Liver (tissue), 9 donors: ENCODE measurements around the gene TANC1. TPM values are rescaled to one million over a fixed set of nuclear protein-coding genes. Genes with fewer than 3 reads are reported as not detected.
A peak's percentile ranks its signal among the peaks of the same experiment; 100 is the strongest.

Experiments used
- DNase-seq: peaks from one replicate; pipeline ENCODE4 v3.0.0-alpha.2; 2017; ENCODE audit warnings: low spot score
- H3K27ac ChIP-seq, 2 donors: one replicate each; pipeline ENCODE4 v1.7.0; 2013; ENCODE audit warnings: inconsistent platforms in 2 of 2, low read length in 2 of 2, control low read depth in 1 of 2, low read depth in 1 of 2, mild to moderate bottlenecking in 1 of 2
- H3K27me3 ChIP-seq, 4 donors: one replicate each; pipeline versions ENCODE4 v1.6.1 to v1.7.0; 2013; ENCODE audit warnings: low read length in 3 of 4, inconsistent platforms in 1 of 4, mild to moderate bottlenecking in 1 of 4, moderate library complexity in 1 of 4; ENCODE audit not compliant: control insufficient read depth in 4 of 4, insufficient read depth in 4 of 4
- H3K36me3 ChIP-seq, 4 donors: one replicate each; pipeline versions ENCODE4 v1.6.1 to v1.7.0; 2013; ENCODE audit warnings: low read length in 3 of 4, mild to moderate bottlenecking in 3 of 4, low read depth in 1 of 4, moderate library complexity in 1 of 4; ENCODE audit not compliant: control insufficient read depth in 4 of 4, insufficient read depth in 3 of 4
- H3K4me1 ChIP-seq, 4 donors: one replicate each; pipeline versions ENCODE4 v1.6.1 to v1.7.0; 2013; ENCODE audit warnings: low read length in 3 of 4, mild to moderate bottlenecking in 3 of 4, moderate library complexity in 1 of 4; ENCODE audit not compliant: control insufficient read depth in 4 of 4, insufficient read depth in 4 of 4
- H3K4me3 ChIP-seq, 3 donors: one replicate each; pipeline versions ENCODE4 v1.6.1 to v1.7.0; 2013; ENCODE audit warnings: low read length in 3 of 3, control low read depth in 1 of 3, low read depth in 1 of 3, mild to moderate bottlenecking in 1 of 3
- H3K9ac ChIP-seq, 2 donors: one replicate each; pipeline ENCODE4 v1.7.0; 2013; ENCODE audit warnings: low read length in 2 of 2, mild to moderate bottlenecking in 2 of 2, moderate library complexity in 2 of 2, control low read depth in 1 of 2, low read depth in 1 of 2
- H3K9me3 ChIP-seq, 4 donors: one replicate each; pipeline versions ENCODE4 v1.6.1 to v1.7.0; 2013; ENCODE audit warnings: low read length in 3 of 4; ENCODE audit not compliant: control insufficient read depth in 4 of 4
- EGR1 ChIP-seq, 2 donors: IDR thresholded peaks; 2 replicates each; pipeline ENCODE4 v1.6.1; 2016 to 2018; ENCODE audit warnings: antibody characterized with exemption in 2 of 2, low read depth in 2 of 2
- FOXA2 ChIP-seq: IDR thresholded peaks from 2 replicates; pipeline ENCODE4 v1.6.1; 2016; ENCODE audit warnings: antibody characterized with exemption
- GABPA ChIP-seq, 2 donors: IDR thresholded peaks in 1 of 2; conservative IDR thresholded peaks in 1 of 2; 2 replicates each; pipeline ENCODE4 v1.6.1; 2016; ENCODE audit warnings: antibody characterized with exemption in 2 of 2, mild to moderate bottlenecking in 1 of 2, moderate library complexity in 1 of 2
- HNF4A ChIP-seq, 2 donors: conservative IDR thresholded peaks; 2 replicates each; pipeline ENCODE4 v1.6.1; 2016; ENCODE audit warnings: antibody characterized with exemption in 2 of 2, mild to moderate bottlenecking in 2 of 2
- HNF4G ChIP-seq: IDR thresholded peaks from 2 replicates; pipeline ENCODE4 v1.6.1; 2016; ENCODE audit warnings: antibody characterized with exemption
- JUND ChIP-seq, 2 donors: IDR thresholded peaks; 2 replicates each; pipeline ENCODE4 v1.6.1; 2016; ENCODE audit warnings: antibody characterized with exemption in 2 of 2
- RXRA ChIP-seq, 2 donors: IDR thresholded peaks; 2 replicates each; pipeline ENCODE4 v1.6.1; 2017 to 2018; ENCODE audit warnings: antibody characterized with exemption in 2 of 2, mild to moderate bottlenecking in 1 of 2
- TAF1 ChIP-seq: conservative IDR thresholded peaks from 2 replicates; pipeline ENCODE4 v1.6.1; 2016; ENCODE audit warnings: antibody characterized with exemption, mild to moderate bottlenecking
- YY1 ChIP-seq: IDR thresholded peaks from 2 replicates; pipeline ENCODE4 v1.6.1; 2016; ENCODE audit warnings: antibody characterized with exemption, mild to moderate bottlenecking
- WGBS: extraction: QIAGEN DNeasy Blood & Tissue Kit; methylation state at CpG from one replicate; pipeline ENCODE4 v1.1.7; 2013; 5-methylcytosine and 5-hydroxymethylcytosine counted together
- polyA plus RNA-seq, 2 donors: library from polyadenylated mRNA; stranded (reverse) in 1 of 2; unstranded in 1 of 2; fragments of 200-250 nt in 1 of 2; fragments of >200 nt in 1 of 2; fragmentation: Nextera tagmentation in 1 of 2; extraction: Ambion mirVana in 1 of 2; gene quantifications; one replicate each; pipeline versions ENCODE4 v1.2.1 to v1.2.3, GENCODE V29; 2013 to 2015
- total RNA-seq, 2 donors: library from RNA; depleted of rRNA; stranded (reverse); fragments of >200 nt; gene quantifications; one replicate each; pipeline ENCODE4 v1.2.3, GENCODE V29; 2014
- TF ChIP-seq, protein P1 (sequence below): IDR thresholded peaks from 2 replicates; pipeline ENCODE4 v1.6.1; 2016; ENCODE audit warnings: antibody characterized with exemption
- TF ChIP-seq, protein P2 (sequence below): IDR thresholded peaks from 2 replicates; pipeline ENCODE4 v1.6.1; 2016; ENCODE audit warnings: antibody characterized with exemption, mild to moderate bottlenecking
- TF ChIP-seq, protein P3 (sequence below): IDR thresholded peaks from 2 replicates; pipeline ENCODE4 v1.6.1; 2016; ENCODE audit warnings: antibody characterized with exemption
- donor health status: healthy.
- donor health status: healthy.
- donor health status: healthy.
- donor health status: healthy.
- donor health status: healthy.

Gene TANC1
- total and polyA plus RNA-seq, 4 donors = 3.7 to 17.7 (median 5.2) TPM

DNA sequence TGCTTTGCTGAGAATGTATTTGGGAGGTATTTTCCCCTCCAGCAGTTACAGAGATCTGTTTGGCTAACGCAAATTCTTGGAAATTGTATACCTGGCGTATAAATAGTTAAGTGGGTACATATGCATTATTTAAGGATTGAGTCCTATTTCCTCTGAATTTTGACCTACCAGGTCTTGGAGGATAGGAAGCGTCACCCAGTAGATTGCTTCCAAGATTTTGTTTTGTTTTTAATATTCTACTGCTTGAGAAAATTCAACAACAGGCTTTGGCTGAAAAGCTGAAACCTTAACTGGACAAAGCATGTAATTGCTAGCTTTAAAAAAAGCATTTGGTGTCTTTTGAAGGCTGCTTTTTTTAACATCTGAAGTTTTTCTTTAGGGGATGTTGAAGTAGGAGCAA is 168.0 kb downstream of the TANC1 start:
- 89% methylated on average over 3 of the region's 3 CpGs for WGBS

DNA sequence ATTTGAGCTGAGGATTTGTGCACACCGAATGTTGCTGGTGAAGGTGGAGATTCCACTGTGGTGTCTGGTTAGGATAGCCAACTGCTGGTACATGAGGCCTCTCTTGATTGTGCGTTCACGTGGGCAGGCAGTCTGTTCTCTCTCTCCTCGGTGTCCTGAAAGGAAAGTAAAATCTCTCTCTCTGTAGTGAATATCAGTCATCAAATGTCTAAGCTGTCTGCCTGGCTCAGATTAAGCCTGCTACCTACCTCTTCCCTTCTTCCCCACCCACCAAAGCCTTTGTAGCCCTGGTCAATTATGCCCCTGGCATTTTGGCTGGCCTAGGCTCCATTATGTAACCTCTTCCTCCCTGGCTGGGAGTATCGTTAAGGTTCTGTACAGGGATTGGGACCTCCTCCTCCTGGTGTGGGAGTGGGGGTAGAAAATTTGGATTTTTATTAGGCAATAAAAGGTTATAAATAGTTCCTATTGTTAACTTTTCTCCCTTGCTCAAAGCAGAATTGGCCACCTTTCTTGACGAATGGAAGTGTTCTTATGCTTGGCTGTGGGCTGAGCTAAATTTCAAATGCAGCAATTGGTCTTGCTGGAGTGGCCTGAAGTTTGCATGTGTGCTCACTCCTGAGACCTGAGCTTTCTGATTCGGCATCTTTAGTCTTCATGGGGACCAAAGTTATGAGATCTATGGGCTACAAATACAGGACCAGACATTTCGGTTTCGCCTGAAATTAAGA is 169.2 kb downstream of the TANC1 start:
- no peaks in the 10 kb centered on the region for H3K36me3 ChIP-seq
- peaks cover 0 to 8% (median 5%) of the 10 kb centered on the region in 4 donors for H3K4me1 ChIP-seq
- no peak overlapping the region for H3K4me3 ChIP-seq
- WGBS = 82% methylated on average over 9 of the region's 9 CpGs
- TF ChIP-seq HNF4G (no peak), JUND (IDR thresholded peaks at IDR 0.05) (no peak), EGR1 (IDR thresholded peaks at IDR 0.05; ENCODE audit: low read depth in 2 of 2) (no peak)
- DNase-seq = no peak
- H3K9me3 ChIP-seq = no peaks in the 10 kb centered on the region
- H3K27ac ChIP-seq = no peak overlapping the region
- H3K9ac ChIP-seq = no peak overlapping the region
- H3K27me3 ChIP-seq = no peaks in the 10 kb centered on the region

More for the DNA sequence above, 168.0 kb downstream of the TANC1 start:
- Histone ChIP-seq H3K9me3 (no peaks in the 10 kb centered on the region), H3K36me3 (no peaks in the 10 kb centered on the region), H3K9ac (no peak overlapping the region), H3K27ac (peak overlapping the region; percentile 27 to 28), H3K4me1 (peaks cover 0 to 11% (median 5%) of the 10 kb centered on the region in 4 donors), H3K4me3 (no peak overlapping the region), H3K27me3 (no peaks in the 10 kb centered on the region)
- TF ChIP-seq FOXA2 (no peak), HNF4G (no peak)
- no peak for DNase-seq

DNA sequence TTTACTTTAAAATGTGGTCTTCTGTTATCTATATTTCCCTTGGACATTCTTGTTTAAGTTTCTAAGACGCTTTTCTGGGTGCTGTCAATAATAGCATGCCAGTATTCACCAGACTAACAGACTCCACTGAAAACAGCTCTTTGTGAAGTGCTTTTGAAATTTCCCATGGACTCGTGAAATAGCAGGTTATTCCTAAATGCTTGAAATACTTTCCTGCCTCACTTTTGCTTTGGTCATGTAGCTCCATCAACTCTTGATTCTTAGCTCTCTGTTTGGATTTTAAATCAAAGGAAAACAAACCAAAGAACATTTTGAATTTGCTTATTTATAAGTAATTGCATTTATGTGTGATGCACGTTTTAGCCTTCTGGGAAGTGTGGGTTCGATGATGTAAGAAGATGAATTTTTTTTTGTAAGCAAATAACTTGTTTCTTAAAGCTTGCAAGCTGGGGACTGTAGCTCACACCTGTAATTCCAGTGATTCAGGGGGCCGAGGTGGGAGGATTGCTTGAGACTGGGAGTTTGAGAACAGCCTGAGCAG is 170.3 kb downstream of the TANC1 start:
- 91% methylated on average over 5 of the region's 5 CpGs for WGBS
- TF ChIP-seq, protein P1, sequence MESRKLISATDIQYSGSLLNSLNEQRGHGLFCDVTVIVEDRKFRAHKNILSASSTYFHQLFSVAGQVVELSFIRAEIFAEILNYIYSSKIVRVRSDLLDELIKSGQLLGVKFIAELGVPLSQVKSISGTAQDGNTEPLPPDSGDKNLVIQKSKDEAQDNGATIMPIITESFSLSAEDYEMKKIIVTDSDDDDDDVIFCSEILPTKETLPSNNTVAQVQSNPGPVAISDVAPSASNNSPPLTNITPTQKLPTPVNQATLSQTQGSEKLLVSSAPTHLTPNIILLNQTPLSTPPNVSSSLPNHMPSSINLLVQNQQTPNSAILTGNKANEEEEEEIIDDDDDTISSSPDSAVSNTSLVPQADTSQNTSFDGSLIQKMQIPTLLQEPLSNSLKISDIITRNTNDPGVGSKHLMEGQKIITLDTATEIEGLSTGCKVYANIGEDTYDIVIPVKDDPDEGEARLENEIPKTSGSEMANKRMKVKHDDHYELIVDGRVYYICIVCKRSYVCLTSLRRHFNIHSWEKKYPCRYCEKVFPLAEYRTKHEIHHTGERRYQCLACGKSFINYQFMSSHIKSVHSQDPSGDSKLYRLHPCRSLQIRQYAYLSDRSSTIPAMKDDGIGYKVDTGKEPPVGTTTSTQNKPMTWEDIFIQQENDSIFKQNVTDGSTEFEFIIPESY = no peak
- TF ChIP-seq EGR1 (IDR thresholded peaks at IDR 0.05; ENCODE audit: low read depth in 2 of 2) = no peak
- TF ChIP-seq YY1 = no peak
- Histone ChIP-seq H3K36me3 (no peaks in the 10 kb centered on the region), H3K27me3 (no peaks in the 10 kb centered on the region), H3K9me3 (no peaks in the 10 kb centered on the region), H3K27ac (no peak overlapping the region), H3K4me1 (peaks cover 0 to 8% (median 5%) of the 10 kb centered on the region in 4 donors), H3K9ac (no peak overlapping the region), H3K4me3 (no peak overlapping the region)
- no peak for DNase-seq

DNA sequence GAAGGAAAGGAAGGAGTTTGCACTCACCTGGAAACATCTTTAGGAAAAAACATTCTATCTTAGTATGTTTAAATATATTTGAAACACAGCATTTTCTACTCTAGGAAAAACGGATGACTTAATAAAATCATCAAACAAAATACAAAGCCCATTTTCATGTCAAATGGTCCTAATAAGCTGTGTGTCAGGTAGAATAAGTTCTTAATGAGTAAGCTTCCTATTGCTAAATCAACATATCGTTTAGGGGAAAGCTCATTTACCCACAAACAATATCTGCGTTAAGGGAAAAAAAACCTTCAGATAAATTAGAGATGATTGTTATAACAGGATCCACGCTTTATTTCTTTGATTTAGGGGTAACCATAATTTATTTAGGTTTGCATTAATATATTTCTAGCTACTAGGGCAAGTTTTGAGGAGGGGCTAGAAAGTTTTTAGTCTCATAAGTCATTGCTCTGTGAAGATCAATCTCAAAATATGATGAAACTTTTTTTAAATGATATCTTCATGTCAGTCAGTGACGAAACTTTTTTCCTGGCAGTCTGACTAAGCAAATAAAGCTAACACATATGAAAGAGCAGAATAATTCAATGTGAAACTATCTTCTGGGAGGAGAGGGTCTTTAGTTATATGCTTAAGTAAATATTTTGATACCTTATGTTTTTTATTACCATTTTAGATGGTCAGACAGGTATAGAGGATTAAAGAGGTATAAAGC is 170.9 kb downstream of the TANC1 start:
- H3K27me3 ChIP-seq = no peaks in the 10 kb centered on the region
- 66% methylated on average over 5 of the region's 5 CpGs for WGBS
- H3K4me3 ChIP-seq = no peak overlapping the region
- H3K9me3 ChIP-seq = no peaks in the 10 kb centered on the region
- no peak overlapping the region for H3K27ac ChIP-seq
- no peak overlapping the region for H3K9ac ChIP-seq
- H3K4me1 ChIP-seq = peaks cover 0 to 8% (median 5%) of the 10 kb centered on the region in 4 donors
- no peaks in the 10 kb centered on the region for H3K36me3 ChIP-seq
- DNase-seq = no peak
- TF ChIP-seq RXRA (IDR thresholded peaks at IDR 0.05) (no peak), JUND (IDR thresholded peaks at IDR 0.05) (no peak), HNF4G (no peak), TAF1 (no peak), YY1 (no peak), HNF4A (conservative IDR thresholded peaks at IDR 0.05) (no peak), EGR1 (IDR thresholded peaks at IDR 0.05; ENCODE audit: low read depth in 2 of 2) (no peak), GABPA (IDR thresholded peaks at IDR 0.05 in 1 of 2, conservative IDR thresholded peaks at IDR 0.05 in 1 of 2) (no peak)
- TF ChIP-seq, protein P1 = no peak
- TF ChIP-seq, protein P2, sequence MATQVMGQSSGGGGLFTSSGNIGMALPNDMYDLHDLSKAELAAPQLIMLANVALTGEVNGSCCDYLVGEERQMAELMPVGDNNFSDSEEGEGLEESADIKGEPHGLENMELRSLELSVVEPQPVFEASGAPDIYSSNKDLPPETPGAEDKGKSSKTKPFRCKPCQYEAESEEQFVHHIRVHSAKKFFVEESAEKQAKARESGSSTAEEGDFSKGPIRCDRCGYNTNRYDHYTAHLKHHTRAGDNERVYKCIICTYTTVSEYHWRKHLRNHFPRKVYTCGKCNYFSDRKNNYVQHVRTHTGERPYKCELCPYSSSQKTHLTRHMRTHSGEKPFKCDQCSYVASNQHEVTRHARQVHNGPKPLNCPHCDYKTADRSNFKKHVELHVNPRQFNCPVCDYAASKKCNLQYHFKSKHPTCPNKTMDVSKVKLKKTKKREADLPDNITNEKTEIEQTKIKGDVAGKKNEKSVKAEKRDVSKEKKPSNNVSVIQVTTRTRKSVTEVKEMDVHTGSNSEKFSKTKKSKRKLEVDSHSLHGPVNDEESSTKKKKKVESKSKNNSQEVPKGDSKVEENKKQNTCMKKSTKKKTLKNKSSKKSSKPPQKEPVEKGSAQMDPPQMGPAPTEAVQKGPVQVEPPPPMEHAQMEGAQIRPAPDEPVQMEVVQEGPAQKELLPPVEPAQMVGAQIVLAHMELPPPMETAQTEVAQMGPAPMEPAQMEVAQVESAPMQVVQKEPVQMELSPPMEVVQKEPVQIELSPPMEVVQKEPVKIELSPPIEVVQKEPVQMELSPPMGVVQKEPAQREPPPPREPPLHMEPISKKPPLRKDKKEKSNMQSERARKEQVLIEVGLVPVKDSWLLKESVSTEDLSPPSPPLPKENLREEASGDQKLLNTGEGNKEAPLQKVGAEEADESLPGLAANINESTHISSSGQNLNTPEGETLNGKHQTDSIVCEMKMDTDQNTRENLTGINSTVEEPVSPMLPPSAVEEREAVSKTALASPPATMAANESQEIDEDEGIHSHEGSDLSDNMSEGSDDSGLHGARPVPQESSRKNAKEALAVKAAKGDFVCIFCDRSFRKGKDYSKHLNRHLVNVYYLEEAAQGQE = no peak
- TF ChIP-seq, protein P3, sequence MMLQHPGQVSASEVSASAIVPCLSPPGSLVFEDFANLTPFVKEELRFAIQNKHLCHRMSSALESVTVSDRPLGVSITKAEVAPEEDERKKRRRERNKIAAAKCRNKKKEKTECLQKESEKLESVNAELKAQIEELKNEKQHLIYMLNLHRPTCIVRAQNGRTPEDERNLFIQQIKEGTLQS = no peak
